Measurements from ENCODE around the gene KATNAL1. TPM values are rescaled to one million over a fixed set of nuclear protein-coding genes. Genes with fewer than 3 reads are reported as not detected.

The KATNAL1 gene
- total and polyA plus RNA-seq, 5 donors from 2014 or later, result 5.1 to 29.2 (median 6.3) TPM

GRCh38 chr13:30301827-30302226, 5.5 kb downstream of the KATNAL1 start:
- peaks cover 4% of the 10 kb centered on the region for H3K36me3 Mint-ChIP-seq
- Histone ChIP-seq H3K36me3 (ENCODE audit: control insufficient read depth, insufficient read depth, low read length) (no peaks in the 10 kb centered on the region), H3K4me3 (ENCODE audit: low read depth, low read length) (no peak overlapping the region), H3K27ac (ENCODE audit: insufficient read depth, low read length, poor library complexity, severe bottlenecking) (no peak overlapping the region), H3K9me3 (ENCODE audit: control insufficient read depth in 2 of 2, low read length in 2 of 2) (no peaks in the 10 kb centered on the region), H3K4me1 (ENCODE audit: control insufficient read depth, insufficient read depth, low read length, poor library complexity, severe bottlenecking) (peaks cover 22% of the 10 kb centered on the region), H3K27me3 (ENCODE audit: control insufficient read depth, insufficient read depth, low read length) (no peaks in the 10 kb centered on the region)
- H3K4me3 Mint-ChIP-seq, result no peak overlapping the region
- ATAC-seq (ENCODE audit: low read depth in 2 of 2) (no peak), DNase-seq (no peak)
- H3K27ac Mint-ChIP-seq, result no peak overlapping the region
- peaks cover 18 to 60% (median 39%) of the 10 kb centered on the region in 4 donors for H3K4me1 Mint-ChIP-seq
- H3K27me3 Mint-ChIP-seq, result no peaks in the 10 kb centered on the region
- H3K9me3 Mint-ChIP-seq, result no peaks in the 10 kb centered on the region

- H3K27me3 ChIP-seq (ENCODE audit: control insufficient read depth, insufficient read depth, low read length), result no peaks in the 10 kb centered on the region
- H3K27ac ChIP-seq (ENCODE audit: insufficient read depth, low read length, poor library complexity, severe bottlenecking), result no peak overlapping the region
- H3K4me1 ChIP-seq (ENCODE audit: control insufficient read depth, insufficient read depth, low read length, poor library complexity, severe bottlenecking), result peaks cover 12% of the 10 kb centered on the region
- H3K4me3 ChIP-seq (ENCODE audit: low read depth, low read length), result no peak overlapping the region
- ATAC-seq (ENCODE audit: low read depth in 2 of 2) (no peak), DNase-seq (no peak)
- H3K4me3 Mint-ChIP-seq, result no peak overlapping the region
- no peaks in the 10 kb centered on the region for H3K9me3 Mint-ChIP-seq
- no peaks in the 10 kb centered on the region for H3K9me3 ChIP-seq (ENCODE audit: control insufficient read depth in 2 of 2, low read length in 2 of 2)
- H3K4me1 Mint-ChIP-seq, result peaks cover 16 to 54% (median 32%) of the 10 kb centered on the region in 4 donors
- peaks cover 5% of the 10 kb centered on the region for H3K36me3 ChIP-seq (ENCODE audit: control insufficient read depth, insufficient read depth, low read length)
- peaks cover 4% of the 10 kb centered on the region for H3K36me3 Mint-ChIP-seq
- H3K27me3 Mint-ChIP-seq, result no peaks in the 10 kb centered on the region
- peak overlapping the region in 1 of 3 donors; percentile 1 for H3K27ac Mint-ChIP-seq
Observed at GRCh38 chr13:30300596-30300995, 6.8 kb downstream of the KATNAL1 start.

- no peaks in the 10 kb centered on the region for H3K9me3 ChIP-seq (ENCODE audit: control insufficient read depth in 2 of 2, low read length in 2 of 2)
- DNase-seq, result no peak
- H3K4me3 ChIP-seq (ENCODE audit: low read depth, low read length), result no peak overlapping the region
- H3K27ac Mint-ChIP-seq, result peak overlapping the region in 1 of 3 donors; percentile 1
- no peaks in the 10 kb centered on the region for H3K27me3 ChIP-seq (ENCODE audit: control insufficient read depth, insufficient read depth, low read length)
- no peak overlapping the region for H3K27ac ChIP-seq (ENCODE audit: insufficient read depth, low read length, poor library complexity, severe bottlenecking)
- H3K9me3 Mint-ChIP-seq, result no peaks in the 10 kb centered on the region
- H3K4me1 ChIP-seq (ENCODE audit: control insufficient read depth, insufficient read depth, low read length, poor library complexity, severe bottlenecking), result peaks cover 8% of the 10 kb centered on the region
- H3K4me3 Mint-ChIP-seq, result no peak overlapping the region
- no peaks in the 10 kb centered on the region for H3K27me3 Mint-ChIP-seq
- no peak for ATAC-seq (ENCODE audit: low read depth in 2 of 2)
- H3K4me1 Mint-ChIP-seq, result peaks cover 14 to 48% (median 24%) of the 10 kb centered on the region in 4 donors
- peaks cover 4% of the 10 kb centered on the region for H3K36me3 Mint-ChIP-seq
- peaks cover 5% of the 10 kb centered on the region for H3K36me3 ChIP-seq (ENCODE audit: control insufficient read depth, insufficient read depth, low read length)
Observed at GRCh38 chr13:30299786-30300185, 7.6 kb downstream of the KATNAL1 start.

- no peak for DNase-seq
- no peak overlapping the region for H3K4me3 ChIP-seq (ENCODE audit: low read depth, low read length)
- H3K27me3 ChIP-seq (ENCODE audit: control insufficient read depth, insufficient read depth, low read length), result no peaks in the 10 kb centered on the region
- H3K9me3 ChIP-seq (ENCODE audit: control insufficient read depth in 2 of 2, low read length in 2 of 2), result no peaks in the 10 kb centered on the region
- no peaks in the 10 kb centered on the region for H3K4me1 ChIP-seq (ENCODE audit: control insufficient read depth, insufficient read depth, low read length, poor library complexity, severe bottlenecking)
- H3K9me3 Mint-ChIP-seq, result no peaks in the 10 kb centered on the region
- no peak for ATAC-seq (ENCODE audit: low read depth in 2 of 2)
- no peaks in the 10 kb centered on the region for H3K27me3 Mint-ChIP-seq
- peaks cover 4% of the 10 kb centered on the region for H3K36me3 Mint-ChIP-seq
- H3K4me1 Mint-ChIP-seq, result peaks cover 12 to 27% (median 18%) of the 10 kb centered on the region in 4 donors
- H3K27ac Mint-ChIP-seq, result no peak overlapping the region
- no peak overlapping the region for H3K4me3 Mint-ChIP-seq
- H3K27ac ChIP-seq (ENCODE audit: insufficient read depth, low read length, poor library complexity, severe bottlenecking), result no peak overlapping the region
- peaks cover 5% of the 10 kb centered on the region for H3K36me3 ChIP-seq (ENCODE audit: control insufficient read depth, insufficient read depth, low read length)
Observed at GRCh38 chr13:30295116-30295515, 12.2 kb downstream of the KATNAL1 start.

GRCh38 chr13:30294004-30294403, 13.3 kb downstream of the KATNAL1 start:
- DNase-seq (no peak), ATAC-seq (ENCODE audit: low read depth in 2 of 2) (no peak)
- no peak overlapping the region for H3K4me3 ChIP-seq (ENCODE audit: low read depth, low read length)
- H3K9me3 ChIP-seq (ENCODE audit: control insufficient read depth in 2 of 2, low read length in 2 of 2), result no peaks in the 10 kb centered on the region
- Mint-ChIP-seq H3K4me1 (peaks cover 9 to 28% (median 18%) of the 10 kb centered on the region in 4 donors), H3K9me3 (no peaks in the 10 kb centered on the region), H3K4me3 (no peak overlapping the region), H3K36me3 (peaks cover 4% of the 10 kb centered on the region), H3K27me3 (no peaks in the 10 kb centered on the region), H3K27ac (peak overlapping the region in 1 of 3 donors; percentile 11)
- peaks cover 5% of the 10 kb centered on the region for H3K36me3 ChIP-seq (ENCODE audit: control insufficient read depth, insufficient read depth, low read length)
- no peaks in the 10 kb centered on the region for H3K27me3 ChIP-seq (ENCODE audit: control insufficient read depth, insufficient read depth, low read length)
- no peak overlapping the region for H3K27ac ChIP-seq (ENCODE audit: insufficient read depth, low read length, poor library complexity, severe bottlenecking)
- H3K4me1 ChIP-seq (ENCODE audit: control insufficient read depth, insufficient read depth, low read length, poor library complexity, severe bottlenecking), result no peaks in the 10 kb centered on the region

- Mint-ChIP-seq H3K4me3 (no peak overlapping the region), H3K9me3 (no peaks in the 10 kb centered on the region), H3K4me1 (peaks cover 9 to 20% (median 15%) of the 10 kb centered on the region in 4 donors), H3K27ac (peak overlapping the region in 1 of 3 donors; percentile 65), H3K36me3 (peaks cover 2% of the 10 kb centered on the region), H3K27me3 (no peaks in the 10 kb centered on the region)
- Histone ChIP-seq H3K27ac (ENCODE audit: insufficient read depth, low read length, poor library complexity, severe bottlenecking) (no peak overlapping the region), H3K9me3 (ENCODE audit: control insufficient read depth in 2 of 2, low read length in 2 of 2) (no peaks in the 10 kb centered on the region), H3K4me1 (ENCODE audit: control insufficient read depth, insufficient read depth, low read length, poor library complexity, severe bottlenecking) (no peaks in the 10 kb centered on the region), H3K36me3 (ENCODE audit: control insufficient read depth, insufficient read depth, low read length) (peaks cover 5% of the 10 kb centered on the region), H3K4me3 (ENCODE audit: low read depth, low read length) (no peak overlapping the region), H3K27me3 (ENCODE audit: control insufficient read depth, insufficient read depth, low read length) (no peaks in the 10 kb centered on the region)
- no peak for ATAC-seq (ENCODE audit: low read depth in 2 of 2)
- peak in 1 of 3 donors; percentile 20 for DNase-seq
Observed at GRCh38 chr13:30292325-30292724, 15.0 kb downstream of the KATNAL1 start.

- Mint-ChIP-seq H3K4me1 (peaks cover 9 to 21% (median 15%) of the 10 kb centered on the region in 4 donors), H3K27ac (no peak overlapping the region), H3K4me3 (no peak overlapping the region), H3K27me3 (no peaks in the 10 kb centered on the region), H3K36me3 (no peaks in the 10 kb centered on the region), H3K9me3 (no peaks in the 10 kb centered on the region)
- no peak for ATAC-seq (ENCODE audit: low read depth in 2 of 2)
- Histone ChIP-seq H3K4me3 (ENCODE audit: low read depth, low read length) (no peak overlapping the region), H3K4me1 (ENCODE audit: control insufficient read depth, insufficient read depth, low read length, poor library complexity, severe bottlenecking) (no peaks in the 10 kb centered on the region), H3K27me3 (ENCODE audit: control insufficient read depth, insufficient read depth, low read length) (no peaks in the 10 kb centered on the region), H3K9me3 (ENCODE audit: control insufficient read depth in 2 of 2, low read length in 2 of 2) (no peaks in the 10 kb centered on the region), H3K27ac (ENCODE audit: insufficient read depth, low read length, poor library complexity, severe bottlenecking) (no peak overlapping the region), H3K36me3 (ENCODE audit: control insufficient read depth, insufficient read depth, low read length) (no peaks in the 10 kb centered on the region)
- no peak for DNase-seq
Observed at GRCh38 chr13:30290812-30291436, 16.4 kb downstream of the KATNAL1 start.

- Histone ChIP-seq H3K27me3 (ENCODE audit: control insufficient read depth, insufficient read depth, low read length) (no peaks in the 10 kb centered on the region), H3K4me1 (ENCODE audit: control insufficient read depth, insufficient read depth, low read length, poor library complexity, severe bottlenecking) (no peaks in the 10 kb centered on the region), H3K36me3 (ENCODE audit: control insufficient read depth, insufficient read depth, low read length) (no peaks in the 10 kb centered on the region), H3K9me3 (ENCODE audit: control insufficient read depth in 2 of 2, low read length in 2 of 2) (no peaks in the 10 kb centered on the region), H3K27ac (ENCODE audit: insufficient read depth, low read length, poor library complexity, severe bottlenecking) (no peak overlapping the region), H3K4me3 (ENCODE audit: low read depth, low read length) (no peak overlapping the region)
- H3K36me3 Mint-ChIP-seq, result no peaks in the 10 kb centered on the region
- ATAC-seq (ENCODE audit: low read depth in 2 of 2) (no peak), DNase-seq (no peak)
- H3K4me3 Mint-ChIP-seq, result no peak overlapping the region
- no peak overlapping the region for H3K27ac Mint-ChIP-seq
- H3K27me3 Mint-ChIP-seq, result no peaks in the 10 kb centered on the region
- H3K9me3 Mint-ChIP-seq, result peaks cover 0 to 3% (median 0%) of the 10 kb centered on the region in 7 donors
- H3K4me1 Mint-ChIP-seq, result peaks cover 9 to 27% (median 15%) of the 10 kb centered on the region in 4 donors
Observed at GRCh38 chr13:30289533-30289932, 17.8 kb downstream of the KATNAL1 start.
